Karpas-422 (cell line): ENCODE results near the gene PREP. TPM values are rescaled to one million over a fixed set of nuclear protein-coding genes. Genes with fewer than 3 reads are reported as not detected.

Experiments used
- DNase-seq: peaks from one replicate; pipeline ENCODE4 v3.0.0-alpha.2; 2015
- H2AFZ ChIP-seq: fragments of 200-600 bp; sonication (generic); 2 replicates; pipeline ENCODE4 v1.6.1; 2014; ENCODE audit warnings: antibody characterized with exemption, low read length, mixed read lengths
- H3K27ac ChIP-seq: fragments of 200-600 bp; sonication (generic); 2 replicates; pipeline ENCODE4 v1.5.1; 2014; ENCODE audit warnings: mild to moderate bottlenecking, low read length, moderate library complexity
- H3K27me3 ChIP-seq: fragments of 200-600 bp; sonication (generic); 2 replicates; pipeline ENCODE4 v1.6.1; 2014; ENCODE audit warnings: low read length, mixed read lengths
- H3K36me3 ChIP-seq: fragments of 200-600 bp; sonication (generic); 2 replicates; pipeline ENCODE4 v1.6.1; 2014; ENCODE audit warnings: low read length, mixed read lengths; ENCODE audit not compliant: insufficient read depth
- H3K4me1 ChIP-seq: fragments of 200-600 bp; sonication (generic); 2 replicates; pipeline ENCODE4 v1.6.1; 2014; ENCODE audit warnings: mild to moderate bottlenecking, low read length, mixed read lengths
- H3K4me2 ChIP-seq: fragments of 200-600 bp; sonication (generic); 2 replicates; pipeline ENCODE4 v1.6.1; 2014; ENCODE audit warnings: low read length, low read depth, mild to moderate bottlenecking; ENCODE audit not compliant: poor library complexity, severe bottlenecking
- H3K4me3 ChIP-seq: fragments of 200-600 bp; sonication (generic); 2 replicates; pipeline ENCODE4 v1.5.1; 2014; ENCODE audit warnings: mild to moderate bottlenecking, antibody characterized with exemption, low read length, mixed read lengths
- H3K79me2 ChIP-seq: fragments of 200-600 bp; sonication (generic); 2 replicates; pipeline ENCODE4 v1.6.1; 2014; ENCODE audit warnings: mild to moderate bottlenecking, low read length, mixed read lengths
- H3K9ac ChIP-seq: fragments of 200-600 bp; sonication (generic); 2 replicates; pipeline ENCODE4 v1.6.0; 2014; ENCODE audit warnings: low read length
- H3K9me2 ChIP-seq: fragments of 200-600 bp; sonication (generic), shearing (Covaris generic); replicated peaks from 2 replicates; pipeline ENCODE4 v1.6.0; 2014; ENCODE audit warnings: mild to moderate bottlenecking, low read length, moderate library complexity; ENCODE audit not compliant: insufficient read depth
- H3K9me3 ChIP-seq: fragments of 300-700, 200-600 bp; sonication (generic); 2 replicates; pipeline ENCODE4 v1.6.1; 2014; ENCODE audit warnings: low read length, mixed read lengths
- H4K20me1 ChIP-seq: fragments of 200-600 bp; sonication (generic); 2 replicates; pipeline ENCODE4 v1.6.1; 2014; ENCODE audit warnings: mild to moderate bottlenecking, antibody characterized with exemption, low read length, low read depth; ENCODE audit not compliant: insufficient read depth
- total RNA-seq: library from RNA; depleted of rRNA; stranded (reverse); fragments of >200 nt; shearing (Covaris generic); gene quantifications from 2 replicates; pipeline ENCODE4 v1.2.3, GENCODE V29; 2014; ENCODE audit warnings: low replicate concordance

PREP gene
- total RNA-seq, 1 experiment from 2014 or later = 18.4 TPM

GRCh38 chr6:105321207-105321606 is 81.7 kb downstream of the PREP start:
- Histone ChIP-seq H3K4me1 (no peaks in the 10 kb centered on the region), H3K27me3 (no peaks in the 10 kb centered on the region), H2AFZ (no peak overlapping the region), H4K20me1 (no peaks in the 10 kb centered on the region), H3K9me2 (no peaks in the 10 kb centered on the region), H3K9ac (no peak overlapping the region), H3K4me2 (no peak overlapping the region), H3K9me3 (no peaks in the 10 kb centered on the region), H3K27ac (no peak overlapping the region), H3K4me3 (no peak overlapping the region), H3K36me3 (no peaks in the 10 kb centered on the region; the same call in 1 of the 2 replicates), H3K79me2 (peaks cover 12% of the 10 kb centered on the region)
- DNase-seq = no peak

GRCh38 chr6:105320765-105321164 is 82.1 kb downstream of the PREP start:
- H3K4me1 ChIP-seq = no peaks in the 10 kb centered on the region
- H3K9ac ChIP-seq = no peak overlapping the region
- H2AFZ ChIP-seq = no peak overlapping the region
- no peaks in the 10 kb centered on the region for H3K27me3 ChIP-seq
- no peaks in the 10 kb centered on the region for H3K9me2 ChIP-seq
- H3K4me3 ChIP-seq = no peak overlapping the region
- no peak overlapping the region for H3K4me2 ChIP-seq
- no peaks in the 10 kb centered on the region; the same call in 1 of the 2 replicates for H3K36me3 ChIP-seq
- no peak for DNase-seq
- no peak overlapping the region for H3K27ac ChIP-seq
- H4K20me1 ChIP-seq = no peaks in the 10 kb centered on the region
- H3K9me3 ChIP-seq = no peaks in the 10 kb centered on the region
- H3K79me2 ChIP-seq = peaks cover 11% of the 10 kb centered on the region

GRCh38 chr6:105320271-105320670 is 82.6 kb downstream of the PREP start:
- no peak for DNase-seq
- no peaks in the 10 kb centered on the region for H3K9me3 ChIP-seq
- peaks cover 9% of the 10 kb centered on the region; the same call in 1 of the 2 replicates for H3K79me2 ChIP-seq
- H3K4me3 ChIP-seq = no peak overlapping the region
- no peak overlapping the region for H3K27ac ChIP-seq
- no peaks in the 10 kb centered on the region for H3K9me2 ChIP-seq
- no peak overlapping the region for H3K9ac ChIP-seq
- no peaks in the 10 kb centered on the region for H4K20me1 ChIP-seq
- H3K4me2 ChIP-seq = no peak overlapping the region
- H3K27me3 ChIP-seq = no peaks in the 10 kb centered on the region
- H2AFZ ChIP-seq = no peak overlapping the region
- no peaks in the 10 kb centered on the region; the same call in 1 of the 2 replicates for H3K36me3 ChIP-seq
- H3K4me1 ChIP-seq = no peaks in the 10 kb centered on the region

DNA sequence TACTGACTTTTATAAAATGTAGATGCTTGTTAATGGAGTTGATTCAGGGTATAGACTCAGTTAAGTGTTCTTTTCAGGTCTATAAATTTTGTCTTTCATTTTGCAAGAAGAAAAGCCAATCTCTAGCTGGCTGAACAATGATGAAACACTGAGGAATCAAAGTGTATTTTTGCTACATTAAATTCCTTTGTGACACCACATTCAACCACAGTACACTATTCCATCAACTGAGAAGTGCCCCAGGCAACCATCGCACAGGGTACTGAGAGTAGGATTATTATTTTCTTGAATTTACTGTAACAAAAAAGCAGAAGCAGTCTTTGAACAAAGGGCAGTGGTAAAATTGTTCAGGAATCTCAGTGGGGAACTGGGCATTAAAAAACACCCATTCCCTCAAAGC is 83.6 kb downstream of the PREP start:
- no peaks in the 10 kb centered on the region for H4K20me1 ChIP-seq
- no peaks in the 10 kb centered on the region for H3K9me3 ChIP-seq
- H3K36me3 ChIP-seq = no peaks in the 10 kb centered on the region; the same call in 1 of the 2 replicates
- H3K4me1 ChIP-seq = no peaks in the 10 kb centered on the region
- DNase-seq = no peak
- H3K27ac ChIP-seq = no peak overlapping the region
- no peak overlapping the region for H2AFZ ChIP-seq
- H3K79me2 ChIP-seq = 0 out of 2 replicates have a peak, but pooled peaks cover 7% of the 10 kb centered on the region
- no peaks in the 10 kb centered on the region for H3K9me2 ChIP-seq
- no peak overlapping the region for H3K9ac ChIP-seq
- no peak overlapping the region for H3K4me2 ChIP-seq
- no peaks in the 10 kb centered on the region for H3K27me3 ChIP-seq
- no peak overlapping the region for H3K4me3 ChIP-seq

DNA sequence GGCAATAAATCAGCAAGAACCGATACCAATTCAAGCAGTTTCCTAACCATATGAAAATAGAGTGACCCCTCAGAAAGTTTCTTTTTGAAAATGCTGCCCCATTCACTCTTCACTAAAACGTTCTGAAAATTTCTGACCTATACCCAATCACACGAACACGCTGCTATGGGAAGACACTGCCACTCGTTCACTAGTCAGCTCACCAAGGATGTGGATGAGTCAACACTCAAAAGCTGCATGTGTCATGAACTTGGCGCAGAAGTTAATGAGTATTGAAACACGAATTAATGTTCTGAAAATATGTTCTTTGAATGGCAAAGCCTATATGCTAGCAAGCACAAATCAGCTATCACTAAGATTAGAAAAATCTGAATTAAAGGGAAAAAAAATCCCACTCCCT is 84.2 kb downstream of the PREP start:
- no peaks in the 10 kb centered on the region for H3K9me3 ChIP-seq
- no peaks in the 10 kb centered on the region for H4K20me1 ChIP-seq
- H3K36me3 ChIP-seq = no peaks in the 10 kb centered on the region; the same call in 1 of the 2 replicates
- no peak overlapping the region for H3K4me2 ChIP-seq
- no peak for DNase-seq
- no peak overlapping the region for H3K9ac ChIP-seq
- no peak overlapping the region for H2AFZ ChIP-seq
- no peaks in the 10 kb centered on the region for H3K27me3 ChIP-seq
- 0 out of 2 replicates have a peak, but pooled peaks cover 7% of the 10 kb centered on the region for H3K79me2 ChIP-seq
- no peak overlapping the region for H3K4me3 ChIP-seq
- no peaks in the 10 kb centered on the region for H3K9me2 ChIP-seq
- H3K27ac ChIP-seq = no peak overlapping the region
- H3K4me1 ChIP-seq = no peaks in the 10 kb centered on the region

- Histone ChIP-seq H2AFZ (no peak overlapping the region), H3K27ac (no peak overlapping the region), H3K27me3 (no peaks in the 10 kb centered on the region), H3K4me2 (no peak overlapping the region), H3K36me3 (no peaks in the 10 kb centered on the region; the same call in 1 of the 2 replicates), H3K79me2 (0 out of 2 replicates have a peak, but pooled peaks cover 7% of the 10 kb centered on the region), H3K4me3 (no peak overlapping the region), H3K9me2 (no peaks in the 10 kb centered on the region), H3K4me1 (no peaks in the 10 kb centered on the region), H3K9ac (no peak overlapping the region), H4K20me1 (no peaks in the 10 kb centered on the region), H3K9me3 (no peaks in the 10 kb centered on the region)
- no peak for DNase-seq
Observed at GRCh38 chr6:105317607-105318533, 85.0 kb downstream of the PREP start.

DNA sequence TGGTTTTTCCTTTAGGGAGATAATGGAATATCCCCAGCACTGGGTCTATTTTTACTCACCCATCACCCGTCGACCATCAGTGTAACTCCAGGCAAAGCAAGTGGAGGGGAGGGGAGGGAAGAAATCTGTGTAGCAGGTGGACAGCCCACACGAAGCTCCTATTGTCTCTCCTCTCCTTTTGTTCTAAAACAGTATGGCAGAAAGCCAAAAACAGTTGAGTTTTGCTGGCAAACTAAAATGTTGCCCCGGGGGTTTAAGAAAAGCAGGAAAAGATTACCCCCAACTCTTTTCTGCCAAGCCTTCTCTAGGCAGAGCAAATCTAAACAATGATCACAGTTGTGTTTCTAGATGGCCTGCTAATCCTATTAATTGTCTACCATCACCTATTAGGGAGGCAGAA is 89.7 kb downstream of the PREP start:
- Histone ChIP-seq H3K27me3 (no peaks in the 10 kb centered on the region), H3K9ac (no peak overlapping the region), H3K4me2 (no peak overlapping the region), H3K4me3 (no peak overlapping the region), H3K9me2 (no peaks in the 10 kb centered on the region), H4K20me1 (no peaks in the 10 kb centered on the region), H3K9me3 (no peaks in the 10 kb centered on the region), H2AFZ (no peak overlapping the region), H3K4me1 (no peaks in the 10 kb centered on the region), H3K79me2 (no peaks in the 10 kb centered on the region), H3K36me3 (no peaks in the 10 kb centered on the region), H3K27ac (no peak overlapping the region)
- no peak for DNase-seq

- H3K9ac ChIP-seq = no peak overlapping the region
- H3K27ac ChIP-seq = no peak overlapping the region
- H3K4me3 ChIP-seq = no peak overlapping the region
- H3K27me3 ChIP-seq = no peaks in the 10 kb centered on the region
- H3K9me2 ChIP-seq = no peaks in the 10 kb centered on the region
- H3K4me1 ChIP-seq = peaks cover 5% of the 10 kb centered on the region
- H3K79me2 ChIP-seq = no peaks in the 10 kb centered on the region
- no peak for DNase-seq
- no peaks in the 10 kb centered on the region for H3K36me3 ChIP-seq
- no peaks in the 10 kb centered on the region for H4K20me1 ChIP-seq
- H2AFZ ChIP-seq = no peak overlapping the region
- H3K9me3 ChIP-seq = no peaks in the 10 kb centered on the region
- no peak overlapping the region for H3K4me2 ChIP-seq
Observed at GRCh38 chr6:105310947-105311346, 91.9 kb downstream of the PREP start.
